IMR-90 (cell line): ENCODE measurements around the gene CPTP. TPM values are rescaled to one million over a fixed set of nuclear protein-coding genes. Genes with fewer than 3 reads are reported as not detected.
A peak's percentile ranks its signal among the peaks of the same experiment; 100 is the strongest.

Experiments used
- ATAC-seq: fragments of 200-7000 bp; cut with Tn5 transposase; 2 replicates; pipeline ENCODE4 v1.9.1; 2020; ENCODE audit warnings: low read depth, mild to moderate bottlenecking, moderate library complexity
- BruUV-seq: library from RNA; stranded (reverse); fragments of 400-500 nt; replicated peaks from 2 replicates; lab custom pipeline; 2021; lab: Mats Ljungman, UMichigan
- CTCF ChIA-PET: fragments of 300-600 bp; formaldehyde crosslinking; extraction: SDS; loops from one replicate; lab custom pipeline; 2021; ENCODE audit warnings: antibody characterized with exemption; lab: Yijun Ruan, JAX
- POLR2A ChIA-PET: fragments of 300-600 bp; sonication (Branson Sonifier 250); formaldehyde crosslinking; loops from one replicate; lab custom pipeline; 2022; ENCODE audit warnings: antibody characterized with exemption; ENCODE audit not compliant: unreplicated experiment; lab: Charles Lee
- DNase-seq: peaks from one replicate; pipeline ENCODE4 v3.0.0; 2013
- H2AFZ ChIP-seq: replicated peaks from 2 replicates; pipeline ENCODE3; 2013; ENCODE audit warnings: low read length, mild to moderate bottlenecking; ENCODE audit not compliant: poor library complexity
- H2AK5ac ChIP-seq: 2 replicates; pipeline ENCODE4 v1.6.1; 2013; ENCODE audit warnings: low read depth, low read length, inconsistent platforms
- H2AK9ac ChIP-seq: replicated peaks from 2 replicates; pipeline ENCODE3; 2013; ENCODE audit warnings: mild to moderate bottlenecking, low read depth, low read length, moderate library complexity; ENCODE audit not compliant: poor library complexity
- H2BK120ac ChIP-seq: 2 replicates; pipeline ENCODE4 v1.6.1; 2013; ENCODE audit warnings: low read depth, low read length, inconsistent platforms
- H2BK15ac ChIP-seq: 3 replicates; pipeline ENCODE4 v1.6.1; 2013; ENCODE audit warnings: low read depth, low read length, inconsistent platforms
- H2BK20ac ChIP-seq: 2 replicates; pipeline ENCODE4 v1.6.1; 2013; ENCODE audit warnings: low read depth, mild to moderate bottlenecking, inconsistent platforms, low read length, moderate library complexity
- H2BK5ac ChIP-seq: 2 replicates; pipeline ENCODE4 v1.6.1; 2013; ENCODE audit warnings: mild to moderate bottlenecking, low read depth, low read length, inconsistent platforms; ENCODE audit not compliant: poor library complexity, severe bottlenecking
- H3K14ac ChIP-seq: replicated peaks from 2 replicates; pipeline ENCODE4 v1.6.1; 2013; ENCODE audit warnings: low read depth, low read length, inconsistent platforms
- H3K18ac ChIP-seq: 2 replicates; pipeline ENCODE4 v1.6.1; 2013; ENCODE audit warnings: low read depth, low read length, control low read depth
- H3K23ac ChIP-seq: 2 replicates; pipeline ENCODE4 v1.6.1; 2013; ENCODE audit warnings: low read depth, low read length, inconsistent platforms
- H3K27ac ChIP-seq: 2 replicates; pipeline ENCODE4 v1.5.1; 2013; ENCODE audit warnings: mild to moderate bottlenecking, control low read depth, low read length; ENCODE audit not compliant: insufficient read depth
- H3K27me3 ChIP-seq: 2 replicates; pipeline ENCODE4 v1.6.1; 2013; ENCODE audit warnings: low read length; ENCODE audit not compliant: control insufficient read depth, insufficient read depth
- H3K36me3 ChIP-seq: 2 replicates; pipeline ENCODE4 v1.6.1; 2013; ENCODE audit warnings: low read length, mixed read lengths; ENCODE audit not compliant: control insufficient read depth, insufficient read depth
- H3K4ac ChIP-seq: 2 replicates; pipeline ENCODE4 v1.6.1; 2013; ENCODE audit warnings: low read depth, low read length, inconsistent platforms
- H3K4me1 ChIP-seq: 2 replicates; pipeline ENCODE4 v1.6.1; 2013; ENCODE audit warnings: low read length, mixed read lengths; ENCODE audit not compliant: control insufficient read depth, insufficient read depth
- H3K4me2 ChIP-seq: 2 replicates; pipeline ENCODE4 v1.6.1; 2013; ENCODE audit warnings: low read depth, mild to moderate bottlenecking, control low read depth, low read length, moderate library complexity
- H3K4me3 ChIP-seq: 2 replicates; pipeline ENCODE4 v1.5.1; 2013; ENCODE audit warnings: low read depth, mild to moderate bottlenecking, control low read depth, low read length, moderate library complexity; ENCODE audit not compliant: insufficient read depth
- H3K56ac ChIP-seq: 2 replicates; pipeline ENCODE4 v1.6.1; 2013; ENCODE audit warnings: low read length, inconsistent platforms; ENCODE audit not compliant: insufficient read depth; ENCODE audit errors: extremely low read depth
- H3K79me1 ChIP-seq, 2 experiments: 2 replicates each; pipeline ENCODE4 v1.6.1; 2013; ENCODE audit warnings: low read length in 2 of 2, inconsistent platforms in 1 of 2, low read depth in 1 of 2
- H3K9ac ChIP-seq: 2 replicates; pipeline ENCODE4 v1.6.1; 2013; ENCODE audit warnings: low read depth, low read length, control low read depth
- H3K9me1 ChIP-seq: 2 replicates; pipeline ENCODE4 v1.6.1; 2013; ENCODE audit warnings: low read length, inconsistent platforms; ENCODE audit not compliant: insufficient read depth
- H3K9me3 ChIP-seq: 2 replicates; pipeline ENCODE4 v1.6.1; 2013; ENCODE audit warnings: low read length; ENCODE audit not compliant: control insufficient read depth, insufficient read depth
- H4K20me1 ChIP-seq: 2 replicates; pipeline ENCODE4 v1.6.1; 2013; ENCODE audit warnings: low read length, inconsistent platforms; ENCODE audit not compliant: insufficient read depth
- H4K5ac ChIP-seq: 2 replicates; pipeline ENCODE4 v1.6.1; 2013; ENCODE audit warnings: mild to moderate bottlenecking, low read depth, low read length, control low read depth
- H4K8ac ChIP-seq, 2 experiments: 2 replicates each; pipeline ENCODE4 v1.6.1; 2013; ENCODE audit warnings: low read depth in 2 of 2, low read length in 2 of 2, control low read depth in 1 of 2, inconsistent platforms in 1 of 2
- H4K91ac ChIP-seq: 2 replicates; pipeline ENCODE4 v1.6.1; 2013; ENCODE audit warnings: low read depth, low read length, inconsistent platforms; ENCODE audit not compliant: insufficient read depth
- BHLHE40 ChIP-seq: fragments of 150-350 bp; IDR thresholded peaks from 2 replicates; pipeline ENCODE4 v1.6.1; 2016; ENCODE audit warnings: mild to moderate bottlenecking, low read depth, low read length
- CEBPB ChIP-seq: IDR thresholded peaks from 2 replicates; pipeline ENCODE4 v1.6.1; 2012; ENCODE audit warnings: low read depth, low read length, improper control_type of control experiment
- ELK1 ChIP-seq: fragments of 150-350 bp; IDR thresholded peaks from 2 replicates; pipeline ENCODE4 v1.6.1; 2016; ENCODE audit warnings: low read depth, mild to moderate bottlenecking, low read length, moderate library complexity, borderline replicate concordance
- MAZ ChIP-seq: IDR thresholded peaks from 2 replicates; pipeline ENCODE4 v1.6.1; 2012; ENCODE audit warnings: low read depth, mild to moderate bottlenecking, low read length, improper control_type of control experiment, moderate library complexity, borderline replicate concordance
- RAD21 ChIP-seq: IDR thresholded peaks from 2 replicates; pipeline ENCODE4 v1.6.1; 2012; ENCODE audit warnings: low read length, improper control_type of control experiment
- RCOR1 ChIP-seq: IDR thresholded peaks from 2 replicates; pipeline ENCODE4 v1.6.1; 2012; ENCODE audit warnings: mild to moderate bottlenecking, low read length, improper control_type of control experiment; ENCODE audit not compliant: insufficient replicate concordance
- RFX5 ChIP-seq: IDR thresholded peaks from 2 replicates; pipeline ENCODE4 v1.8.0; 2012; ENCODE audit warnings: low read depth, mild to moderate bottlenecking, low read length, moderate library complexity
- SMC3 ChIP-seq: fragments of 150-350 bp; IDR thresholded peaks from 2 replicates; pipeline ENCODE4 v1.6.1; 2016; ENCODE audit warnings: low read depth, mild to moderate bottlenecking, antibody characterized with exemption, low read length, moderate library complexity
- WGBS, 2 experiments: methylation state at CpG; one replicate each; pipeline versions ENCODE4 v1.1.5 to v1.1.7; 2013; ENCODE audit warnings: missing lambda C conversion rate in 2 of 2; ENCODE audit not compliant: insufficient read length in 1 of 2; ENCODE audit errors: extremely low coverage in 2 of 2; 5-methylcytosine and 5-hydroxymethylcytosine counted together
- dilution Hi-C: fragments of 300-500 bp; cut with HindIII; formaldehyde crosslinking; loops from one replicate; pipeline ENCODE4 v1.14.3; 2018; ENCODE audit warnings: low sequenced_read_pairs; ENCODE audit not compliant: unreplicated experiment
- in situ Hi-C: fragments of 300-500 bp; cut with MboI; formaldehyde crosslinking; loops from 3 replicates; pipeline ENCODE4 v1.14.3; 2019; ENCODE audit warnings: low sequenced_read_pairs, inconsistent platforms, mixed read lengths
- intact Hi-C: fragments of 100-400 bp; cut with micrococcal nuclease; formaldehyde crosslinking; loops from 2 replicates; pipeline ENCODE4 v1.10.0; 2022
- polyA plus RNA-seq, 3 experiments: library from polyadenylated mRNA; depleted of rRNA; stranded (reverse); fragments of >200 nt; gene quantifications; 2 replicates each; pipeline ENCODE4 v1.2.3, GENCODE V29; 2012; ENCODE audit warnings: low replicate concordance in 1 of 3
- total RNA-seq: library from RNA; depleted of rRNA; stranded (reverse); fragments of >200 nt; gene quantifications from 2 replicates; pipeline ENCODE4 v1.2.3, GENCODE V29; 2012
- TF ChIP-seq, protein P1 (sequence below): fragments of 150-350 bp; IDR thresholded peaks from 2 replicates; pipeline ENCODE4 v1.6.1; 2017; ENCODE audit warnings: mild to moderate bottlenecking, antibody characterized with exemption, low read length, low read depth

CPTP gene
- total and polyA plus RNA-seq, 2 of the 4 experiments (the other 2 are of a cell fraction), result 2.7 to 12.1 TPM

DNA sequence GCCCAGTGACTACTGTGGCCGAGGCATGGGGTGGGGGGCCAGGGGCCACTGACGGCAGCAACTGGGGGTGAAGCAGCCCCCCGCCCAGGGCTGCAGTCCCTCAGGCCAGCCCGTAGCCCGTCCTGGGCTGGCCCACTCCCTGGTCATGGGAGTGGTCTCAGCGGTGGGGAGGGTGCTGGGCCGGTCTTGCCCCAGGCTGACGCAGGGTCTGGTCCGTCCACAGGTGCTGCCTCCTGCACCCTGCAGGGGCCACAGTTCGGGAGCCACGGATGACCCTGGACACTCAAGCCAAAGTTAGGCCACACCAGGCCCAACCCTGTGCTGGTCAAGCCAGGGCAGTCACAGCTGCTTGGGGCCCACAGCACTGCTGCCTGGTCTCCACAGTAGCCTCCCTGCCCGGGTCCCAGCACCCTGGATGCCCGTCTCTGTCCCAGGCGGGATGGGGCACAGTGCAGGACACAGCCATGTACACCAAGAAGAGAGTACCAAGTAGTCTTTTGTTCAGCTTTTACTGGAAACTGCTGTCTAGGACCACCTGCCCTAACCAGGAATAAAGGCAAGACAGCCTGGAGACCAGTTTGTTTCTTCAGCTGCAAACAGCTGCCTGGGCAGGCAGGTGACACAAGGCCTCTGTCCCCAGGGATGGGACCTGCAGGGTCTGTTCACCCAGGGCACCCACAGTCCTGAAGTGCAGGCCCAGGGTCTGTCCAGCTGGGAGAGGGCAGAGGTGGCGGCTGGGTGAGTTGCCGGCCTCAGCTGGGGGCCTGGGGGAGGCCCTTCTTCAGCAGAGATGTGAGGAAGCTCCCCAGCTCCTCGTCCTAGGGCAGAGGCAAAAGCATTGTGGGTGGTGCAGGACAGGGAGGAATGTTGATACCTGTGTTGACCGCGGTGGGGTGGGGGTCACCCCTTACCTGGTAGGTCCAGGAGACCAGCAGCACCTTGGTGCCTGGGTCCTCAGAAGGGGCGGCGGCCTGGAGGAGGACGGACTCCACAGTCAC is 13.2 kb upstream of the CPTP start:
- dilution Hi-C loops, result no loop called here
- CTCF ChIA-PET, result no interaction called here

More for the DNA sequence above, 13.2 kb upstream of the CPTP start:
- no peak overlapping the region for H4K91ac ChIP-seq
- no peak overlapping the region for H4K5ac ChIP-seq
- H3K9ac ChIP-seq, result no peak overlapping the region
- in situ Hi-C loops (no loop called here), intact Hi-C loops (no loop called here)
- H2AK5ac ChIP-seq, result no peak overlapping the region
- no peak overlapping the region for H2BK5ac ChIP-seq
- H3K9me3 ChIP-seq, result no peaks in the 10 kb centered on the region
- no peak overlapping the region for H2BK15ac ChIP-seq
- peaks cover 11% of the 10 kb centered on the region for H3K4me1 ChIP-seq
- BruUV-seq, result no TSS peak
- H2BK120ac ChIP-seq, result no peak overlapping the region
- H3K4ac ChIP-seq, result no peak overlapping the region
- no peak overlapping the region for H2AFZ ChIP-seq
- H3K23ac ChIP-seq, result no peak overlapping the region
- H3K27ac ChIP-seq, result no peak overlapping the region
- no peak for TF ChIP-seq CEBPB
- no peak for TF ChIP-seq ELK1
- TF ChIP-seq, protein P1, sequence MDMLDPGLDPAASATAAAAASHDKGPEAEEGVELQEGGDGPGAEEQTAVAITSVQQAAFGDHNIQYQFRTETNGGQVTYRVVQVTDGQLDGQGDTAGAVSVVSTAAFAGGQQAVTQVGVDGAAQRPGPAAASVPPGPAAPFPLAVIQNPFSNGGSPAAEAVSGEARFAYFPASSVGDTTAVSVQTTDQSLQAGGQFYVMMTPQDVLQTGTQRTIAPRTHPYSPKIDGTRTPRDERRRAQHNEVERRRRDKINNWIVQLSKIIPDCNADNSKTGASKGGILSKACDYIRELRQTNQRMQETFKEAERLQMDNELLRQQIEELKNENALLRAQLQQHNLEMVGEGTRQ, result no peak
- TF ChIP-seq RCOR1, result no peak
- TF ChIP-seq MAZ, result no peak
- TF ChIP-seq RFX5, result no peak
- TF ChIP-seq BHLHE40, result no peak
- TF ChIP-seq RAD21, result no peak
- no peak for TF ChIP-seq SMC3
- peaks cover 12 to 49% of the 10 kb centered on the region in 2 experiments for H3K79me1 ChIP-seq
- H3K27me3 ChIP-seq, result no peaks in the 10 kb centered on the region
- peaks cover 58% of the 10 kb centered on the region for H3K36me3 ChIP-seq
- H3K4me3 ChIP-seq, result no peak overlapping the region
- H3K9me1 ChIP-seq, result peaks cover 3% of the 10 kb centered on the region
- H2BK20ac ChIP-seq, result no peak overlapping the region
- no peak overlapping the region for H3K14ac ChIP-seq
- no peak for DNase-seq
- WGBS, 2 experiments, result 94% methylated on average over 13 of the region's 22 CpGs; no CpG with 5 or more reads in 1 of the 2 experiments
- POLR2A ChIA-PET, result interaction anchor here (0.6 kb wide), 2 partner anchors 59 to 64 kb away, joined by 3 to 4 read pairs; partner anchors contain the start of gene AURKAIP1
- H3K4me2 ChIP-seq, result no peak overlapping the region
- H3K18ac ChIP-seq, result no peak overlapping the region
- no peak overlapping the region for H4K8ac ChIP-seq
- H3K56ac ChIP-seq, result no peak overlapping the region
- H4K20me1 ChIP-seq, result peaks cover 43% of the 10 kb centered on the region
- ATAC-seq, result no peak
- peak overlapping the region; percentile 72 for H2AK9ac ChIP-seq
